Activated gamma-delta T cell treated with Interleukin-2 at 50 U/mL for 16 hours (primary cell): Measurements from ENCODE around the gene RASA4.
"Not testable (repeated sequence)": the region's sequence is repeated elsewhere in the genome, so short reads cannot be mapped to it uniquely, and the experiment has no call there.

Experiments
- DNase-seq: peaks from one replicate; pipeline ENCODE4 v3.0.0-alpha.2; 2020

The RASA4 gene

GRCh38 chr7:102542771-102543170 is 73.8 kb downstream of the RASA4 start:
- DNase-seq = not testable (repeated sequence)

- DNase-seq = not testable (repeated sequence)
Observed at GRCh38 chr7:102542083-102542482, 74.5 kb downstream of the RASA4 start.

GRCh38 chr7:102540604-102541003 is 76.0 kb downstream of the RASA4 start:
- DNase-seq = not testable (repeated sequence)

- DNase-seq = not testable (repeated sequence)
Observed at GRCh38 chr7:102535062-102535615, 81.4 kb downstream of the RASA4 start.

- not testable (repeated sequence) for DNase-seq
Observed at GRCh38 chr7:102532127-102532526, 84.4 kb downstream of the RASA4 start.

GRCh38 chr7:102531583-102531982 is 85.0 kb downstream of the RASA4 start:
- DNase-seq = not testable (repeated sequence)

- not testable (repeated sequence) for DNase-seq
Observed at GRCh38 chr7:102527822-102528793, 88.4 kb downstream of the RASA4 start.

GRCh38 chr7:102527182-102527581 is 89.4 kb downstream of the RASA4 start:
- not testable (repeated sequence) for DNase-seq

GRCh38 chr7:102524803-102525202 is 91.8 kb downstream of the RASA4 start:
- not testable (repeated sequence) for DNase-seq
